H1 (cell line): ENCODE results near the gene WDR19. TPM values are rescaled to one million over a fixed set of nuclear protein-coding genes. Genes with fewer than 3 reads are reported as not detected.

Experiments
- BRCA1 ChIP-seq: IDR thresholded peaks from 2 replicates; pipeline ENCODE4 v1.6.1; 2012; ENCODE audit warnings: low read depth, low read length, improper control_type of control experiment
- CHD7 ChIP-seq: fragments of 300-600 bp; sonication (generic); IDR thresholded peaks from 2 replicates; pipeline ENCODE4 v1.7.1; 2012; ENCODE audit warnings: low read length, moderate library complexity, mild to moderate bottlenecking, inconsistent platforms; ENCODE audit not compliant: insufficient replicate concordance
- CREB1 ChIP-seq: IDR thresholded peaks from 2 replicates; pipeline ENCODE4 v1.6.1; 2012; ENCODE audit warnings: inconsistent platforms
- E2F6 ChIP-seq: IDR thresholded peaks from 2 replicates; pipeline ENCODE4 v1.6.1; 2012; ENCODE audit warnings: inconsistent platforms
- EP300 ChIP-seq, 2 experiments: IDR thresholded peaks; 1 replicate in 1 of 2; 2 replicates in 1 of 2; pipeline ENCODE4 v1.6.1; 2011 to 2012; ENCODE audit warnings: low read depth in 2 of 2, low read length in 2 of 2, mild to moderate bottlenecking in 2 of 2, borderline replicate concordance in 1 of 2, inconsistent platforms in 1 of 2, moderate library complexity in 1 of 2
- JUND ChIP-seq: IDR thresholded peaks from 2 replicates; pipeline ENCODE4 v1.6.1; 2011; ENCODE audit warnings: mild to moderate bottlenecking, improper control_type of control experiment, low read length
- KDM4A ChIP-seq: IDR thresholded peaks from one replicate; pipeline ENCODE4 v1.7.1; 2012; ENCODE audit warnings: low read depth, mild to moderate bottlenecking, moderate library complexity, low read length, inconsistent platforms; ENCODE audit not compliant: severe bottlenecking
- NRF1 ChIP-seq: IDR thresholded peaks from 2 replicates; pipeline ENCODE4 v1.6.1; 2011; ENCODE audit warnings: mild to moderate bottlenecking, low read depth, low read length, improper control_type of control experiment
- RAD21 ChIP-seq, 2 experiments: IDR thresholded peaks in 1 of 2; conservative IDR thresholded peaks in 1 of 2; 2 replicates each; pipeline ENCODE4 v1.6.1; 2011; ENCODE audit warnings: low read depth in 2 of 2, low read length in 2 of 2, improper control_type of control experiment in 1 of 2, inconsistent platforms in 1 of 2, mild to moderate bottlenecking in 1 of 2, moderate library complexity in 1 of 2
- polyA plus RNA-seq, 7 experiments: library from polyadenylated mRNA; depleted of rRNA in 3 of 7; stranded (reverse) in 5 of 7; unstranded in 2 of 7; fragments of >200 nt in 5 of 7; fragments of 200-250 nt in 2 of 7; gene quantifications; 1 replicate in 5 of 7; 2 replicates in 1 of 7; 4 replicates in 1 of 7; pipeline versions ENCODE4 v1.2.1 to v1.2.3, GENCODE V29; 2011 to 2013; ENCODE audit warnings: missing spikeins in 2 of 7, mixed read lengths in 2 of 7
- total RNA-seq: library from RNA; stranded (reverse); fragmentation: NEBNext Ultra II Directional; extraction: Animal tissue kit (Norgen Biotek cat#: 25700); gene quantifications from 2 replicates; pipeline ENCODE4 v1.2.1, GENCODE V29; 2021

Gene WDR19
- total and polyA plus RNA-seq, 2 of the 8 experiments (the other 6 are each of a cell fraction or from before 2014, with no cell fraction given), result 22.2 to 23.3 TPM

DNA sequence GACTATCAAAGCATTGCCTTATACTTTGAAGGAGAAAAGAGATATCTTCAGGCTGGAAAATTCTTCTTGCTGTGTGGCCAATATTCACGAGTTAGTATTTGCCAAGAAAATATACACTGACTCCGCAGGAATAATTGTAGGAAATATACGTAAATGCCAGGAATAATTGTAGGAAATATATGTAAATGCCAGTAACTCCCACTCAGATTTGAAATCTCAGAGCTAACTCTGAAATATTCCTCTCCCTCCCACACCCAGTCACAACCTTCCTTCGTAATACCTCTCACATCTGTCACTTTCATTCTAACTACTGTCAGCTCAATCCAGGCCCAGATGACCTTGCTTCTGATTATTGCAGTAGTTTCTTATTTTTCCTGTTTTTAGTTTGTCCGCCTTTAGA is 73.5 kb downstream of the WDR19 start (continued):
- TF ChIP-seq CHD7, result no peak
- TF ChIP-seq NRF1, result no peak
- no peak for TF ChIP-seq CREB1
- no peak for TF ChIP-seq JUND
- no peak for TF ChIP-seq EP300 (IDR thresholded peaks at IDR 0.05; ENCODE audit: borderline replicate concordance in 1 of 2, low read depth in 2 of 2, low read length in 2 of 2)
- TF ChIP-seq E2F6, result no peak
- TF ChIP-seq BRCA1, result no peak
- no peak for TF ChIP-seq KDM4A
- TF ChIP-seq RAD21 (IDR thresholded peaks at IDR 0.05 in 1 of 2, conservative IDR thresholded peaks at IDR 0.05 in 1 of 2; ENCODE audit: low read depth in 2 of 2, low read length in 2 of 2), result no peak
